ENCODE data around the gene ARHGEF1.
"Not testable (repeated sequence)": the region's sequence is repeated elsewhere in the genome, so short reads cannot be mapped to it uniquely, and the experiment has no call there.

- TF ChIP-seq CTCF, POLR2A (IDR thresholded peaks at IDR 0.05): not testable (repeated sequence)
Measured at GRCh38 chr19:41914424-41914834, 31.4 kb downstream of the ARHGEF1 start.

All from body of pancreas (tissue), 4 donors.